Ecto neural progenitor cell (in vitro differentiated cells): ENCODE results near the gene RAB6B.
"Not testable (repeated sequence)": the region's sequence is repeated elsewhere in the genome, so short reads cannot be mapped to it uniquely, and the experiment has no call there.

Experiments
- DNase-seq: peaks from one replicate; pipeline ENCODE4 v3.0.0-alpha.2; 2018; ENCODE audit warnings: low spot score

The RAB6B gene

GRCh38 chr3:133805384-133805701 lies 90.3 kb downstream of the RAB6B start:
- DNase-seq: no peak

- no peak for DNase-seq
Observed at GRCh38 chr3:133804896-133805295, 90.8 kb downstream of the RAB6B start.

DNA sequence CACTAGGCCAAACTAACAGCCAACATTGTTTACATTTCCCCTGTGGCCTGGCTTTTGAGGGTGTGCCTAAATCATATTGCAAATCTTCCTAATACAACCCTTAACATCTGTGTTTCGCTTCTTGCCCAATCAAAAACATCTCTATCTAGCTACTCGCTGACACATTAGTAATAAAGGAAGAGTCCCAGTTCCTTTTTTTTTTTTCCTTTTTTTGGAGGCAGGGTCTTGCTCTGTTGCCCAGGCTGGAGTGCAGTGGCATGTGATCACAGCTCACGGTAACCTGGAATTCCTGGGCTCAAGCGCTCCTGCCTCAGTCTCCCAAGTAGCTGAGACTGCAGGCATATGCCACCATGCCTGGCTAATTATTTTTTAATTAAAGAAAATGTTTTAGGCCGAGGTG lies 92.2 kb downstream of the RAB6B start:
- no peak for DNase-seq

DNA sequence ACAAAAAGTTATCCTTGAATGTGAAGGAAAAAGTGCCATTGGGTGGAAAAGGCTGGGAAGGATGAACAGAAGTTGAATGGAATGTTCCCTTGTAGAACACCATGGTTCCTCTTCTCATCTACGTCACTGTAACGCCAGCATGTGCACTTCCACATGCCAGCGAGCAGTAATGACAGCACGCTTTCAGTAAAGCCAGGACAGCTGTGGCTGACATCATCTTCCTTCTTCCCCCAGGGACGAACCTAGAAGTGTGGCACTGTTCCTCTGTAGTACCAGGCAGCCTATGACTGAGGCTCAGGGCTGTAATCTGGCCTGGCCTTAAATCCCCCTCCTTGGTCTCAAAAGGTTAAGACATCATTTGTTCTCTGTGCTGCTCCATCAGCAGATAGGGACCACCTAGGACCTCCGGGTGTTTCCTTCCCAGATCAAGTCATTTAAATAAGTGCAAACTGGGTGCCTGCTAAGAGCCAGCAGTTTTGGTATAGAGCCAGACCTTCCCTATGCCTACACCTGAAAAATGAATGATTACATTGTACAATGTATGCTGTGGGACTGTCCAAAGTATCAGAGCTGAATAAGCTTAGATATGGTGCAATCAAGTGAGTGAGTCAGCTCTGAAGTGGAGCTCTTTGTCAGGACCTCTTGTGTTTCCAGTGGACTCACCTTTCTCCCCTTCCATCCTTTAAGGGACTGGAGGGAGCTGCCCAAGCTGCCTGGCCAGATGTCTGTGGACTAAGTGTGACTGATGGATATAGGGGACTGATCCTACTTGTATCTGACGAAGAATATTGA lies 95.7 kb downstream of the RAB6B start:
- DNase-seq: no peak

- no peak for DNase-seq
Observed at GRCh38 chr3:133797396-133798105, 98.1 kb downstream of the RAB6B start.

- DNase-seq: no peak
Observed at GRCh38 chr3:133792171-133792763, 103.4 kb downstream of the RAB6B start.

GRCh38 chr3:133788024-133788423 lies 107.7 kb downstream of the RAB6B start:
- no peak for DNase-seq

DNA sequence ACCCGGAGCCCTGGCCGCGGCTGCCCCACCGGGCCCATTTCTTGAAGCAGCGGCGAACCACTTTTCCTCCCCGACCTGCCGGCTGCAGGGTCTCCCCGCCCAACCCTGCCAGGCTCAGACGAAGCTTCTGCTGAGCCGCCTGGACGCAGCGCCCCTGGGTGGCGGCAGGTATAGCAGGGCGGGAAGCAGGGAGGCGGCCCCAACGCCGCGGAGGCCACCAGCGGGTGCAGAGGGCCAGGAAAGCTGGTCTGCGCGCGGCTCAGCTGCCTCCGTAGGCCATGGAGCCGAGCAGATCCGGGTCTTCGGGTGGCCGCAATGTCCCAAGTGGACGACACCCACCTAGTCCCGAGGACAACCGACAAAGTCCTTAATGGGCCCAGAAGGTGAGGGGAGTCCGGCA lies 111.9 kb downstream of the RAB6B start:
- DNase-seq: no peak

GRCh38 chr3:133782454-133782853 lies 113.2 kb downstream of the RAB6B start:
- DNase-seq: no peak

- DNase-seq: no peak
Observed at GRCh38 chr3:133781570-133781969, 114.1 kb downstream of the RAB6B start.

DNA sequence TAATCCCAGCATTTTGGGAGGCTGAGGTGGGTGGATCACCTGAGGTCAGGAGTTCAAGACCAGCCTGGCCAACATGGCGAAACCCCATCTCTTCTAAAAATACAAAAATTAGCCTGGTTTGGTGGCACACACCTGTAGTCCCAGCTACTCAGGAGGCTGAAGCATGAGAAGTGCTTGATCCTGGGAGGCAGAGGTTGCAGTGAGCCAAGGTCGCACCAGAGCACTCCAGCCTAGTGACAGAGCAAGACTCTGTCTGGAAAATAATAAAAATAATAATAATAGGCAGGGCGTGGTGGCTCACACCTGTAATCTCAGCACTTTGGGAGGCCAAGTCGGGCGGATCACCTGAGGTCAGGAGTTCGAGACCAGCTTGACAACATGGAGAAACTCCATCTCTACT lies 114.9 kb downstream of the RAB6B start:
- not testable (repeated sequence) for DNase-seq

DNA sequence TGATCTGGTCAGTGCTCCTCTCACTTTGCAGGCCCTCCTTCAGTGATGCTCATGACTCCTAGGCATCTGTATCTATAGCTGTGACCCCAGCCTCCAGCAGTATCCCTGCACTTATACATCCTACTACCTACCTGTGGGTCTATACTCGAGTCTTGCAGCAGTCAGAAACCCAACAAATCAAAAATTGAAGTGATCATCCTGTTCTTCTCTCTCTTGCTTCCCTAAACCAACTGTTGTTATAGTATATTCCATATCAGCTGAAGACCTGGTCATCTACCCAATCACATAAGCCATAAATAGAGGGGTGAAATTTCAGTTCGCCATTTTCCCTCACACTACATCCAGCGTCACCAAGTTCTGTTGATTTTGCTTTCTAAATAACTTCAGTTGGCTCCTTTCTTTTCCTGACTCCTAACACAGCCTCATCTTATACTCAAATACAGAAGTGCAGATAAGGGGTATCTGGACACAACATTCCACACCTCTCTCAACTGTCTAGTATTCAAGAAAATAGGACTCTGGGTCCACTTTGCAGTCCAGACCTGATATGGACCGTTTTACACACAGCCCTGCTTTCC lies 116.0 kb downstream of the RAB6B start:
- DNase-seq: no peak

- DNase-seq: no peak
Observed at GRCh38 chr3:133777807-133778568, 117.7 kb downstream of the RAB6B start.

DNA sequence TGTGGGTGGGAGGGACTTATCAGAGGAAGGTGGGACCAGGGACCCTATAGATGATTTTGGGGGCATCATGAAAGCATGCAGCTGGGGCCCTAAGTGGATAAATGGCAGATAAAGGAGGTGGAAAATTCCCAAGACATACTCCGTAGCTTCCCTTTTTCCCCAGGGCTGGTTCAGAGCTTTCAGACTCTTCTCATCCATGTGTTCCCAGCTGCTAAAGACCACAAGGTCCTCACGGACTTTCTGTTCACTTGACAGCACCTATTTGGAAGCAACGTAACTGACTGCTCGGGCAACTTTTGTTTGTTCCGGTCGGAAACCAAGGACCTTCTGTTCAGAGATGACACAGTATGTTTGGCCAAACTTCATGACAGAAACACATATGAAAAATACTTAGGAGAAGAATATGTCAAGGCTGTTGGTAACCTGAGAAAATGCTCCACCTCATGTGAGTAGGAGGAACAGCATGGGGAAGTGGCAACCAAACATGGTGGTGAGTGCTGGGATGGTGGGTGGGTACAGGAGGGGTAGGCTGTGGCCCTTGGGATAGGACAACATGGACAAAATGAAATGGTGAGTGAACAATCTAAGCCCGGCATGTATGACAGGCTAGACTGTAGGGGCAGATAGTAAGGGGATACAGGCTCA lies 118.8 kb downstream of the RAB6B start:
- no peak for DNase-seq

DNA sequence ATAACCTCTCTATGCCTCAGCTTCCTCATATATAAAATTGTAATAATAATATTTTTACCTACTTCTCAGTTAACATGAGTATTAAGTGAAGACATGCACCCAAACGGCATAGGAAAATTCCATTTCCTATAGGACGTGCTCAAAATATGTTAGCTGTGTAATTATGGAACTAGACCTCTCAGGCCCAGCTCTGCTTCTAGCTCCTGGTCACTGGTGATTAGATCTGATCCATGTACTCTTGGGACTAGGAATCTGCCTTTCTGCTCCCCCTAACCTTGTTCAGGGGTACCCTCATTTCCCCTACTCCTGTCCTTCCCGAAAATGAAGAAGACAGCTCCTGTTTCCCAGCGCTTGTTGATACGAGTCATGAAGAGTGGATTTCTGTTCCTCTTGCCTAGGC lies 119.8 kb downstream of the RAB6B start:
- no peak for DNase-seq

DNA sequence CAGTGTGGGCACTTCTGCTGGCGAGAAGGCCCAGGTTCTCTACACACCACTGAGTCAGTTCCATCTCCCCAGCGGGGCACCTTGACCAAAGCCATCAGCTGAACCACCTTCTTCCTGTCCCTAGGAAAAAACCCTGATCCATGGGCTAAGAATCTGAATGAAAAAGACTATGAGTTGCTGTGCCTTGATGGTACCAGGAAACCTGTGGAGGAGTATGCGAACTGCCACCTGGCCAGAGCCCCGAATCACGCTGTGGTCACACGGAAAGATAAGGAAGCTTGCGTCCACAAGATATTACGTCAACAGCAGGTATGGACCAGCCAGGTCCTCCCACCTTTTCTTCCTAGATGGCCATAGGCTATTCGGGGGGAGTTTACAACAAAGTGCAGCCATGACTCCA lies 120.4 kb downstream of the RAB6B start:
- DNase-seq: no peak
